HCT116 (cell line): ENCODE results near the gene ATP6V1B1. TPM values are rescaled to one million over a fixed set of nuclear protein-coding genes. Genes with fewer than 3 reads are reported as not detected.

Source experiments
- ATAC-seq: fragments of 200-7000 bp; cut with Tn5 transposase; 2 replicates; pipeline ENCODE4 v1.9.1; 2020; ENCODE audit warnings: mild to moderate bottlenecking, moderate library complexity
- BruUV-seq: library from RNA; stranded (reverse); fragments of 400-500 nt; replicated peaks from 2 replicates; lab custom pipeline; 2021; lab: Mats Ljungman, UMichigan
- CTCF ChIA-PET: fragments of 300-600 bp; sonication (Branson Sonifier 250); formaldehyde crosslinking; loops from one replicate; lab custom pipeline; 2021; ENCODE audit warnings: antibody characterized with exemption; lab: Charles Lee
- POLR2A ChIA-PET: fragments of 300-600, 350-600 bp; sonication (Branson Sonifier 250); formaldehyde crosslinking; loops from one replicate; lab custom pipeline; 2021; ENCODE audit warnings: antibody characterized with exemption; lab: Charles Lee
- RAD21 ChIA-PET, 2 experiments: fragments of 300-600 bp; sonication (Branson Sonifier 250); formaldehyde crosslinking; loops; one replicate each; lab custom pipeline; 2023; ENCODE audit warnings: low total read pairs in 2 of 2; ENCODE audit not compliant: uncharacterized antibody in 2 of 2, unreplicated experiment in 2 of 2, low non-redundant PET in 1 of 2; lab: Charles Lee
- DNase-seq: peaks from one replicate; pipeline ENCODE4 v3.0.0-alpha.2; 2010; ENCODE audit warnings: low read depth, low spot score
- H2AFZ ChIP-seq: fragments of 200-600 bp; shearing (Covaris generic), sonication (generic); 2 replicates; pipeline ENCODE4 v1.6.1; 2017; ENCODE audit warnings: low read depth, mixed run types, mixed read lengths, antibody characterized with exemption, low read length; ENCODE audit not compliant: poor library complexity, severe bottlenecking
- H3K27ac ChIP-seq: 2 replicates; pipeline ENCODE4 v1.5.1; 2012; ENCODE audit warnings: low read depth, low read length
- H3K27me3 ChIP-seq: fragments of 200-600 bp; sonication (generic); 2 replicates; pipeline ENCODE4 v1.6.1; 2016; ENCODE audit warnings: mixed run types, low read length, mixed read lengths; ENCODE audit not compliant: insufficient read depth
- H3K36me3 ChIP-seq, 2 experiments: fragments of 200-500 bp in 1 of 2; fragments of 200-600 bp in 1 of 2; sonication (Bioruptor generic) in 1 of 2; sonication (generic) in 1 of 2; 2 replicates each; pipeline versions ENCODE4 v1.5.1 to v1.6.1; 2014 to 2016; ENCODE audit warnings: low read length in 2 of 2, inconsistent platforms in 1 of 2, mixed read lengths in 1 of 2, mixed run types in 1 of 2; ENCODE audit not compliant: insufficient read depth in 2 of 2, control insufficient read depth in 1 of 2
- H3K4me1 ChIP-seq, 2 experiments: fragments of 200-600 bp in 1 of 2; sonication (generic) in 1 of 2; 2 replicates each; pipeline versions ENCODE4 v1.5.1 to v1.6.1; 2012 to 2017; ENCODE audit warnings: low read length in 2 of 2, inconsistent platforms in 1 of 2, mild to moderate bottlenecking in 1 of 2, mixed read lengths in 1 of 2, mixed run types in 1 of 2, moderate library complexity in 1 of 2; ENCODE audit not compliant: insufficient read depth in 2 of 2, control insufficient read depth in 1 of 2
- H3K4me2 ChIP-seq: fragments of 200-600 bp; sonication (generic); 2 replicates; pipeline ENCODE4 v1.6.1; 2017; ENCODE audit warnings: mixed run types, low read length, mixed read lengths
- H3K4me3 ChIP-seq, 2 experiments: fragments of 200-600 bp in 1 of 2; sonication (generic) in 1 of 2; replicated peaks in 1 of 2; 2 replicates each; pipeline ENCODE4 v1.5.1; 2011 to 2016; ENCODE audit warnings: low read length in 2 of 2, control low read depth in 1 of 2, low read depth in 1 of 2, mild to moderate bottlenecking in 1 of 2, mixed read lengths in 1 of 2, mixed run types in 1 of 2
- H3K79me2 ChIP-seq: fragments of 200-600 bp; sonication (generic); 2 replicates; pipeline ENCODE4 v1.6.1; 2017; ENCODE audit warnings: mild to moderate bottlenecking, mixed run types, low read length, moderate library complexity, mixed read lengths; ENCODE audit not compliant: insufficient read depth
- H3K9ac ChIP-seq: fragments of 200-600 bp; sonication (generic); 2 replicates; pipeline ENCODE4 v1.6.1; 2016; ENCODE audit warnings: low read length, mixed read lengths
- H3K9me2 ChIP-seq: fragments of 200-600 bp; sonication (generic), shearing (Covaris generic); 2 replicates; pipeline ENCODE4 v1.6.1; 2017; ENCODE audit warnings: mixed run types, mild to moderate bottlenecking, moderate library complexity; ENCODE audit not compliant: insufficient read depth
- H3K9me3 ChIP-seq, 2 experiments: fragments of 200-500 bp in 1 of 2; fragments of 200-600 bp in 1 of 2; sonication (Bioruptor generic) in 1 of 2; sonication (generic) in 1 of 2; 2 replicates each; pipeline ENCODE4 v1.6.1; 2014 to 2017; ENCODE audit warnings: low read length in 2 of 2, mixed read lengths in 2 of 2, inconsistent platforms in 1 of 2, low read depth in 1 of 2, mild to moderate bottlenecking in 1 of 2, mixed run types in 1 of 2, moderate library complexity in 1 of 2; ENCODE audit not compliant: control insufficient read depth in 1 of 2, insufficient read depth in 1 of 2
- H4K20me1 ChIP-seq: fragments of 200-600 bp; sonication (generic), shearing (Covaris generic); 2 replicates; pipeline ENCODE4 v1.6.1; 2017; ENCODE audit warnings: mixed run types, mild to moderate bottlenecking, moderate library complexity; ENCODE audit not compliant: insufficient read depth
- CBX3 ChIP-seq: IDR thresholded peaks from 2 replicates; pipeline ENCODE4 v1.6.1; 2012; ENCODE audit warnings: low read depth
- CEBPB ChIP-seq: IDR thresholded peaks from 2 replicates; pipeline ENCODE4 v1.6.1; 2012; ENCODE audit warnings: low read depth
- EGR1 ChIP-seq: IDR thresholded peaks from 2 replicates; pipeline ENCODE4 v1.6.1; 2012; ENCODE audit warnings: low read depth
- EZH2 ChIP-seq: fragments of 200-600 bp; sonication (generic); IDR thresholded peaks from 2 replicates; pipeline ENCODE4 v1.6.1; 2017; ENCODE audit warnings: antibody characterized with exemption, mixed run types
- EZH2phosphoT487 ChIP-seq: fragments of 200-600 bp; IDR thresholded peaks from 2 replicates; pipeline ENCODE4 v1.6.1; 2018; ENCODE audit warnings: antibody characterized with exemption, borderline replicate concordance
- FOSL1 ChIP-seq: IDR thresholded peaks from 2 replicates; pipeline ENCODE4 v1.6.1; 2012; ENCODE audit warnings: low read depth
- JUND ChIP-seq: IDR thresholded peaks from 2 replicates; pipeline ENCODE4 v1.6.1; 2012
- POLR2A ChIP-seq: IDR thresholded peaks from 2 replicates; pipeline ENCODE4 v1.7.0; 2011; ENCODE audit warnings: borderline replicate concordance; ENCODE audit not compliant: insufficient read depth, insufficient read length; ENCODE audit errors: extremely low read depth
- POLR2AphosphoS5 ChIP-seq: IDR thresholded peaks from 2 replicates; pipeline ENCODE4 v1.6.1; 2011; ENCODE audit warnings: mild to moderate bottlenecking, low read depth, low read length, moderate library complexity
- RAD21 ChIP-seq: IDR thresholded peaks from 2 replicates; pipeline ENCODE4 v1.6.1; 2012; ENCODE audit warnings: low read depth, mild to moderate bottlenecking
- SIN3A ChIP-seq: IDR thresholded peaks from 2 replicates; pipeline ENCODE4 v1.6.1; 2012; ENCODE audit warnings: low read depth
- SRF ChIP-seq: IDR thresholded peaks from 2 replicates; pipeline ENCODE4 v1.6.1; 2012; ENCODE audit warnings: low read depth
- TCF7L2 ChIP-seq: IDR thresholded peaks from 2 replicates; pipeline ENCODE4 v1.7.0; 2011; ENCODE audit warnings: borderline replicate concordance, inconsistent platforms; ENCODE audit not compliant: insufficient read depth, insufficient read length; ENCODE audit errors: extremely low read depth
- YY1 ChIP-seq: IDR thresholded peaks from 2 replicates; pipeline ENCODE4 v1.6.1; 2011; ENCODE audit warnings: low read length, low read depth, moderate library complexity, mild to moderate bottlenecking; ENCODE audit not compliant: insufficient replicate concordance; ENCODE audit errors: extremely low read depth
- ZNF274 ChIP-seq: fragments of 200-500 bp; sonication (Bioruptor generic); IDR thresholded peaks from 2 replicates; pipeline ENCODE4 v1.6.1; 2014; ENCODE audit warnings: mild to moderate bottlenecking, low read depth, low read length, inconsistent platforms
- intact Hi-C: fragments of 100-400 bp; cut with micrococcal nuclease; formaldehyde crosslinking; loops from 2 replicates; pipeline ENCODE4 v1.10.0; 2022
- total RNA-seq: library from RNA; stranded (reverse); gene quantifications from one replicate; pipeline ENCODE4 v1.2.1, GENCODE V29; 2021; ENCODE audit not compliant: unreplicated experiment
- TF ChIP-seq, protein P1 (sequence below): IDR thresholded peaks from 2 replicates; pipeline ENCODE4 v1.6.1; 2012
- TF ChIP-seq, protein P2 (sequence below): IDR thresholded peaks from 2 replicates; pipeline ENCODE4 v1.6.1; 2012
- TF ChIP-seq, protein P3 (sequence below): IDR thresholded peaks from 2 replicates; pipeline ENCODE4 v1.6.1; 2012; ENCODE audit warnings: low read depth
- TF ChIP-seq, protein P4 (sequence below), 3 experiments: fragments of 200-600 bp in 1 of 3; sonication (generic) in 1 of 3; IDR thresholded peaks in 2 of 3; conservative IDR thresholded peaks in 1 of 3; 2 replicates each; pipeline ENCODE4 v1.5.1; 2012 to 2017; ENCODE audit warnings: low read depth in 2 of 3, low read length in 2 of 3, antibody characterized with exemption in 1 of 3, borderline replicate concordance in 1 of 3, control low read depth in 1 of 3, mild to moderate bottlenecking in 1 of 3, mixed read lengths in 1 of 3, mixed run types in 1 of 3, moderate library complexity in 1 of 3; ENCODE audit not compliant: insufficient read depth in 1 of 3
- TF ChIP-seq, protein P5 (sequence below): IDR thresholded peaks from 2 replicates; pipeline ENCODE4 v1.6.1; 2011; ENCODE audit warnings: mild to moderate bottlenecking, low read length, moderate library complexity; ENCODE audit not compliant: insufficient replicate concordance; ENCODE audit errors: extremely low read depth

ATP6V1B1 gene
- total RNA-seq, 1 experiment from 2014 or later = 0.74 TPM

DNA sequence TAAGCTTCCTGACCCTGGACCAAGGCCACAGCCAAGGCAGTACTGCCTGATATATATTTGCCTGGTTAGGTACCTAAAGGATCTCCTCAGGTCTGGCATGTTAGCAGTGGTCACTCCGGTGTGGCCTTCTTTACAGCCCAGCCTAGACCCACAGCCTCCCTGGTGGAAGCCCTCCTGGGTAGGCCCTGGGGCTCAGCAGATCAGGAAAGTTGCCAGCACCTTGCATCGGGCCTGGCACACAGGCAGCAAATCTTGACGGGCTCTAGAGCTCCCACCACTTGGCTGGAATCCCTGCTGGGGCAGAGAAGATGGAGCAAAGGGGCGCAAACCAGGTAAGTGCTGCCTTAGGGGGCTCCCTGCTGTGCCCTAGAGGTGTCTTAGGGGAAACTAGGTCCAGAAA, 40.9 kb upstream of the ATP6V1B1 start:
- RAD21 ChIA-PET = no interaction called here

More for the DNA sequence above, 40.9 kb upstream of the ATP6V1B1 start:
- no peaks in the 10 kb centered on the region for H3K36me3 ChIP-seq
- H3K4me1 ChIP-seq = no peaks in the 10 kb centered on the region
- no peak overlapping the region for H3K4me3 ChIP-seq
- intact Hi-C loops = no loop called here
- BruUV-seq = no TSS peak
- H2AFZ ChIP-seq = no peak overlapping the region
- H3K79me2 ChIP-seq = no peaks in the 10 kb centered on the region
- no peaks in the 10 kb centered on the region for H3K27me3 ChIP-seq
- CTCF ChIA-PET = interaction anchor here (0.7 kb wide), 1 partner anchor 53 kb away, joined by 3 read pairs; no protein-coding TSS in a partner anchor
- H3K27ac ChIP-seq = no peak overlapping the region
- H3K9me2 ChIP-seq = no peaks in the 10 kb centered on the region
- TF ChIP-seq JUND (no peak), RAD21 (no peak), EZH2phosphoT487 (no peak), EGR1 (no peak), TCF7L2 (no peak), SIN3A (no peak), EZH2 (no peak), FOSL1 (no peak), YY1 (no peak), POLR2AphosphoS5 (no peak), ZNF274 (no peak), POLR2A (no peak), CBX3 (no peak), SRF (no peak), CEBPB (no peak)
- TF ChIP-seq, protein P1, sequence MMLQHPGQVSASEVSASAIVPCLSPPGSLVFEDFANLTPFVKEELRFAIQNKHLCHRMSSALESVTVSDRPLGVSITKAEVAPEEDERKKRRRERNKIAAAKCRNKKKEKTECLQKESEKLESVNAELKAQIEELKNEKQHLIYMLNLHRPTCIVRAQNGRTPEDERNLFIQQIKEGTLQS = no peak
- TF ChIP-seq, protein P2, sequence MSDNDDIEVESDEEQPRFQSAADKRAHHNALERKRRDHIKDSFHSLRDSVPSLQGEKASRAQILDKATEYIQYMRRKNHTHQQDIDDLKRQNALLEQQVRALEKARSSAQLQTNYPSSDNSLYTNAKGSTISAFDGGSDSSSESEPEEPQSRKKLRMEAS = no peak
- TF ChIP-seq, protein P3, sequence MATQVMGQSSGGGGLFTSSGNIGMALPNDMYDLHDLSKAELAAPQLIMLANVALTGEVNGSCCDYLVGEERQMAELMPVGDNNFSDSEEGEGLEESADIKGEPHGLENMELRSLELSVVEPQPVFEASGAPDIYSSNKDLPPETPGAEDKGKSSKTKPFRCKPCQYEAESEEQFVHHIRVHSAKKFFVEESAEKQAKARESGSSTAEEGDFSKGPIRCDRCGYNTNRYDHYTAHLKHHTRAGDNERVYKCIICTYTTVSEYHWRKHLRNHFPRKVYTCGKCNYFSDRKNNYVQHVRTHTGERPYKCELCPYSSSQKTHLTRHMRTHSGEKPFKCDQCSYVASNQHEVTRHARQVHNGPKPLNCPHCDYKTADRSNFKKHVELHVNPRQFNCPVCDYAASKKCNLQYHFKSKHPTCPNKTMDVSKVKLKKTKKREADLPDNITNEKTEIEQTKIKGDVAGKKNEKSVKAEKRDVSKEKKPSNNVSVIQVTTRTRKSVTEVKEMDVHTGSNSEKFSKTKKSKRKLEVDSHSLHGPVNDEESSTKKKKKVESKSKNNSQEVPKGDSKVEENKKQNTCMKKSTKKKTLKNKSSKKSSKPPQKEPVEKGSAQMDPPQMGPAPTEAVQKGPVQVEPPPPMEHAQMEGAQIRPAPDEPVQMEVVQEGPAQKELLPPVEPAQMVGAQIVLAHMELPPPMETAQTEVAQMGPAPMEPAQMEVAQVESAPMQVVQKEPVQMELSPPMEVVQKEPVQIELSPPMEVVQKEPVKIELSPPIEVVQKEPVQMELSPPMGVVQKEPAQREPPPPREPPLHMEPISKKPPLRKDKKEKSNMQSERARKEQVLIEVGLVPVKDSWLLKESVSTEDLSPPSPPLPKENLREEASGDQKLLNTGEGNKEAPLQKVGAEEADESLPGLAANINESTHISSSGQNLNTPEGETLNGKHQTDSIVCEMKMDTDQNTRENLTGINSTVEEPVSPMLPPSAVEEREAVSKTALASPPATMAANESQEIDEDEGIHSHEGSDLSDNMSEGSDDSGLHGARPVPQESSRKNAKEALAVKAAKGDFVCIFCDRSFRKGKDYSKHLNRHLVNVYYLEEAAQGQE = no peak
- TF ChIP-seq, protein P4, sequence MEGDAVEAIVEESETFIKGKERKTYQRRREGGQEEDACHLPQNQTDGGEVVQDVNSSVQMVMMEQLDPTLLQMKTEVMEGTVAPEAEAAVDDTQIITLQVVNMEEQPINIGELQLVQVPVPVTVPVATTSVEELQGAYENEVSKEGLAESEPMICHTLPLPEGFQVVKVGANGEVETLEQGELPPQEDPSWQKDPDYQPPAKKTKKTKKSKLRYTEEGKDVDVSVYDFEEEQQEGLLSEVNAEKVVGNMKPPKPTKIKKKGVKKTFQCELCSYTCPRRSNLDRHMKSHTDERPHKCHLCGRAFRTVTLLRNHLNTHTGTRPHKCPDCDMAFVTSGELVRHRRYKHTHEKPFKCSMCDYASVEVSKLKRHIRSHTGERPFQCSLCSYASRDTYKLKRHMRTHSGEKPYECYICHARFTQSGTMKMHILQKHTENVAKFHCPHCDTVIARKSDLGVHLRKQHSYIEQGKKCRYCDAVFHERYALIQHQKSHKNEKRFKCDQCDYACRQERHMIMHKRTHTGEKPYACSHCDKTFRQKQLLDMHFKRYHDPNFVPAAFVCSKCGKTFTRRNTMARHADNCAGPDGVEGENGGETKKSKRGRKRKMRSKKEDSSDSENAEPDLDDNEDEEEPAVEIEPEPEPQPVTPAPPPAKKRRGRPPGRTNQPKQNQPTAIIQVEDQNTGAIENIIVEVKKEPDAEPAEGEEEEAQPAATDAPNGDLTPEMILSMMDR (IDR thresholded peaks at IDR 0.05 in 2 of 3, conservative IDR thresholded peaks at IDR 0.05 in 1 of 3; ENCODE audit: borderline replicate concordance in 1 of 3, insufficient read depth in 1 of 3, low read depth in 2 of 3, low read length in 2 of 3) = no peak
- TF ChIP-seq, protein P5, sequence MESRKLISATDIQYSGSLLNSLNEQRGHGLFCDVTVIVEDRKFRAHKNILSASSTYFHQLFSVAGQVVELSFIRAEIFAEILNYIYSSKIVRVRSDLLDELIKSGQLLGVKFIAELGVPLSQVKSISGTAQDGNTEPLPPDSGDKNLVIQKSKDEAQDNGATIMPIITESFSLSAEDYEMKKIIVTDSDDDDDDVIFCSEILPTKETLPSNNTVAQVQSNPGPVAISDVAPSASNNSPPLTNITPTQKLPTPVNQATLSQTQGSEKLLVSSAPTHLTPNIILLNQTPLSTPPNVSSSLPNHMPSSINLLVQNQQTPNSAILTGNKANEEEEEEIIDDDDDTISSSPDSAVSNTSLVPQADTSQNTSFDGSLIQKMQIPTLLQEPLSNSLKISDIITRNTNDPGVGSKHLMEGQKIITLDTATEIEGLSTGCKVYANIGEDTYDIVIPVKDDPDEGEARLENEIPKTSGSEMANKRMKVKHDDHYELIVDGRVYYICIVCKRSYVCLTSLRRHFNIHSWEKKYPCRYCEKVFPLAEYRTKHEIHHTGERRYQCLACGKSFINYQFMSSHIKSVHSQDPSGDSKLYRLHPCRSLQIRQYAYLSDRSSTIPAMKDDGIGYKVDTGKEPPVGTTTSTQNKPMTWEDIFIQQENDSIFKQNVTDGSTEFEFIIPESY = no peak
- TF ChIP-seq, all 23 proteins: peak for 0
- Histone ChIP-seq H3K4me2 (no peak overlapping the region), H4K20me1 (no peaks in the 10 kb centered on the region), H3K9me3 (no peaks in the 10 kb centered on the region), H3K9ac (no peak overlapping the region)
- DNase-seq = no peak
- no peak for ATAC-seq
- POLR2A ChIA-PET = no interaction called here
